Activated naive CD4-positive, alpha-beta T cell treated with Interleukin-2 at 50 U/mL for 16 hours (primary cell): ENCODE data around the gene EEF2K.
"Not testable (repeated sequence)": the region's sequence is repeated elsewhere in the genome, so short reads cannot be mapped to it uniquely, and the experiment has no call there.

Experiments
- DNase-seq: peaks from one replicate; pipeline ENCODE4 v3.0.0-alpha.2; 2020

EEF2K gene

DNA sequence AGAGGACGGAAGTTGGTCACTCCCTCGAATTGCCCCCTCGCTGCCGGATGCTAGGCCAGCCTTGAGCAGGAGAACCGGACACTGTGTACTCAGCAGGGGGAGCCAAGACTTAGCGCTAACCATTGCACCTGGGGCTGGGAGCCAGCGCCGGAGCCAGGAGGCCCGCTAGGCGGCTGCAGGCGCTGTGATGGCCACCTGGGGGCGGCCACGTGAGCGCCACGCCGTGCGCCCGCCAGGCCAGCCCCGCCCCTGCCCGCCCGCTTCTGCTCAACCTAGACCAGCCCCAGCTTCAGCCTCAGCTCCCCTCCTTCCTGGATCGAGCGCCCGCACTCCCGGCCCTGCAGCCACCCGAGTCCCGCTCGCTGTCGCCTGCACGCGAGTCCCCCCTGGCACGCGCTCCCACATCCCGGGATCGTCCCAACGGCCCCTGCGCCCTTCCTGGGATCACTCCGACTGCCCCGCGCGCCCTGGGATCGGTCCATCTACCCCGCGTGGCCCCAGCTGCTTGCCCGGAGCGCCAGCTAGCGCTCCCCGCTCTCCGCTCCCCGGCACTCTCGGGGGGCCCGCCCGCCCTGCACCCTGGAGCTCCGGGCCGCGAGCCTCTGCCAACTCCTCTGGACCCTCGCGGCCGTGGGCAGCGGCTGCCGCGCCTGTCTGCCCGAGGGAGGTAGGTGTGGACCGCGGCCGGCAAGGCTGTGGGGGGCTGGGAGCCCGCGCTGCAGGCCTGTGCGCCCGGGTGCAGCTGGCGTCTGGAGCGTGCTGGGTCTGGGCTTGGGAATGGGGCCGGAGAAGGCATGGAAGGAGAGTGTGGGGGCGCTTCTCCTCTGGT lies at the start of gene EEF2K:
TSS of gene EEF2K (plus strand) at position 266 of the 829 bp plus-strand sequence. CDS start 19,452 bp downstream, outside the sequence.
- DNase-seq = peak; percentile 85

- DNase-seq = no peak
Observed at GRCh38 chr16:22161401-22161800, 44.7 kb upstream of the EEF2K start.

- DNase-seq = peak; percentile 39
Observed at GRCh38 chr16:22161999-22162655, 44.0 kb upstream of the EEF2K start, which contains the start of gene SDR42E2. TSS of gene SDR42E2 (plus strand) at chr16:22162506. CDS start at chr16:22165583, 3,077 bp downstream.

- DNase-seq = no peak
Observed at GRCh38 chr16:22162656-22163009, 43.4 kb upstream of the EEF2K start.

GRCh38 chr16:22163806-22164205 lies 42.3 kb upstream of the EEF2K start:
- no peak for DNase-seq

DNA sequence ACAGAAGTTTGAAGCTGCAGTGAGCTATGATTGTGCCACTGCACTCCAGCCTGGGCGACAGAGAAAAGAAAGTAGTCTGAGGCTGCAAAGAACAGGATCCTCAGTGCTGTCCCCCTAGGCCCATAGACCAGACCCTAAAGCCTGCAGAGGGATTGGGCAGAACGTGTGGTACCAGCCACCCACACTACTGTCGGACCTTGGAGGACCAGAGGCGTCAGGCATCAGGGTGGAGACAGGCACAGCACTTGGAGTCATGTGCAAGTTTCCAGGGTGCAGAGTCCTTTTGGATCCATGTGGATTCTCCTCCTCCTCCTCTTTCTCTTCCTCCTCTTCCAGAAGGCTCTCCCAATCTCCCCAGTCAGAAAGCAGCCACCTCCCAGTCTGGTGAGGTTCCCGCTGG lies 41.6 kb upstream of the EEF2K start:
- DNase-seq = no peak

DNA sequence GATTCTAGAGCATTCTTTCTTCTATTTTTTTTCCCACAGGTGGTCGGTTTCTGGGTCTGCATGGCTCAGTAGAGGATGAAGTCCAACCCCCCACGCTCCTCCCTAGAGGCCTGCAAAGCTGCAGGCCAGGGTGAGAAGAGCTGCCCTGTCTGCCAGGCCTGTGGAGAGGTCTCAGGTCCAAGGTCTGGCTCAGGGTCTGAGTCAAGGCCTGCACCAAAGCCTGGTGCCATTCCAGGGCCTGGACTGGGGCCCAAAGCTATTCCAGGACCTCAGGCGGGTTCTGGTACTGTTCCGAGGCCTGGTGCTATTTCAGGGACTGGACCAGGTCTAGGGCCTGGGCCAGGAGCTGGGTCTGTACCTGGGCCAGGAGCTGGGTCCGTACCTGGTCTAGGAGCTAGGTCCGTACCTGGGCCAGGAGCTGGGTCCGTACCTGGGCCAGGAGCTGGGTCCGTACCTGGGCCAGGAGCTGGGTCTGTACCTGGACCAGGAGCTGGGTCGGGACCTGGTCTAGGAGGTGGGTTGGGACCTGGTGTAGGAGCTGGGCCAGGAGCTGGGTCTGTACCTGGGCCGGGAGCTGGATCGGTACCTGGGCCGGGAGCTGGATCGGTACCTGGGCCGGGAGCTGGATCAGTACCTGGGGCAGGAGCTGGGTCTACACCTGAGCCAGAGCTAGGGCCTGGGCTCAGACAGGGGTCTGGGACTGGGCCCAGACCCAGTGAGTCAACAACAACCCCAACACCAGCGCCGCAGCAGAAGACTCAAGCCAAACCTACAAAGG lies 40.4 kb upstream of the EEF2K start:
- DNase-seq = no peak

GRCh38 chr16:22171953-22172352 lies 34.1 kb upstream of the EEF2K start:
- no peak for DNase-seq

DNA sequence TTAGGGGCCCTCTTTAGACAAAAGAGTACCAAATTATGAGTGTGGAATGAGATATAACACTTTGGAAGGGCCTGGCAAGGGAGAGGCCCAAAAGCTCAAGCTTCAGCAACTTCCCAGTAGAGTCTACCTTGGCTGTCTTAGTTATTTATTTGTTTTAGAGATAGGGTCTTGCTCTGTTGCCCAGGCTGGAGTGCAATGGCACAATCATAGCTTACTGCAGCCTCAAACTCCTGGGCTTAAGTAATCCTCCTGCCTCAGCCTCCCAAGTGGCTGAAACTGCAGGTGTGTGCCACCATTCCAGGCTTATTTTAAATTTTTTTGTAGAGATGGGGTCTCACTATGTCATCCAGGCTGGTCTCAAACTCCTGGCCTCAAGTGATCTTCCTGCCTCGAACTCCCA lies 33.4 kb upstream of the EEF2K start:
- DNase-seq = not testable (repeated sequence)

DNA sequence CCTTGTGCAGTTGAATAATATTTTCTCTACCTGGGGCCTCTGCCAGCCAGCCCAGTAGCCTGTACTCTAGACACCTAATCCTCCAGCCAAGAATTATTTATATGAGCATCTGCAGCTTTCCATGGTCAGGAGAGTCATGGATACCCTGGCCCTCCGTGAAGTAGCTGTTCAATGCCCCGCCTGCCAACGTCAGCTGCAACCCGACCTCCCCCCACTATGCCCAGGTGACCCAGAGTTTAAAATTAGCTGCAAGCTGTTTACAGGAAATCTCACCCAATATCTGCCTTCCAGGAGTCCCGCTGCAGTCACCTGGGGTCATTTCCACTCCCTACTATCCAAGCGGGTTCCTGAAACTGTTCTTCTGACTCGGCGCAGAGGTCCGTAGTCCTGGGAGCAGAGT lies 31.4 kb upstream of the EEF2K start:
- DNase-seq = no peak

GRCh38 chr16:22177968-22178930 lies 27.8 kb upstream of the EEF2K start:
- no peak for DNase-seq

GRCh38 chr16:22181426-22181825 lies 24.7 kb upstream of the EEF2K start:
- no peak for DNase-seq

GRCh38 chr16:22181843-22182242 lies 24.2 kb upstream of the EEF2K start:
- no peak for DNase-seq

DNA sequence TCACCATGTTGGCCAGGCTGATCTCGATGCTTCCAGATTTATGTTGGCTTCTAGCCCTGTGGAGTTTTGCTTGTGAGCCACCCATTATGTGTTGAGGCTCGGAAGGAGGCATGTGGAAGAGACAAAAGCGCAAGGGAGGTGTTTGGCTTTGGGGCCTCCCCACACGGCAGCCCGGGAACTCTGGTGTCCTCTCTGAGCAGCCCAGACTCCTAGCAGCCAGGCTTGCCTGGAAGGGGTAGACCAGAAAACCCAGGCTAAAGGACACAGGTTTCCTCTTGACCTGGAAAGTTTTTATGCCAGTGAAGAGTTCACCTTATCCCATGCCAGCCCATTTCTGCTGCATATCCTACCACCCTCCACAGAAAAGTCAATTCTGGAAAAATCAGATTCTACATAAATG lies 22.7 kb upstream of the EEF2K start:
- DNase-seq = no peak

DNA sequence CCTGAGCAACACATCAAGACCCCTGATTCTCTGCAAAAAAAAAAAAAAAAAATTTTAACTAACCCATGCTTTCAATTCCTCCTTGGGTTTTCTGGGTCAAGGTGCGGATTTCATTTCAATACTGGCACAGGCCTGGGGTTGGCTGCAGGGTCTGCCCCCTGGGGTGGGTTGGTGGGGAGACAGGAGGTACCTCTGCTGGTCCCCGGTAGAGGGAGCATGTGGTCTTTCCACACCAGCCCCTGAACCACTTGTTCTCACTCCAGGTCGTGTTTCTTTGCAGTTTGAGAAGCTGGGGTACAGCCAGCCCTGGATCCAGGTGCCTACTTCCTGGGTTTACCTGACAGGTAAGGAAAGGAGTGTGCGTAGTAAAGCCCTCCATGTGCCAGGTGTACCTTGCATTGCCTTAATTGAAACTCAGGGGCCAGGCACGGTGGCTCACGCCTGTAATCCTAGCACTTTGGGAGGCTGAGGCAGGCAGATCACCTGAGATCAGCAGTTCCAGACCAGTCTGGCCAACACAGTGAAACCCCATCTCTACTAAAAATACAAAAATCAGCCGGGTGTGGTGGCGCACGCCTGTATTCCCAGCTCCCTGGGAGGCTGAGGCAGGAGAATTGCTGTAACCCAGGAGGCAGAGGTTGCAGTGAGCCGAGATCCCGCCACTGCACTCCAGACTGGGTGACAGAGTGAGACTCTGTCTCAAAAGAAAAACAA lies 22.0 kb upstream of the EEF2K start:
- DNase-seq = no peak

DNA sequence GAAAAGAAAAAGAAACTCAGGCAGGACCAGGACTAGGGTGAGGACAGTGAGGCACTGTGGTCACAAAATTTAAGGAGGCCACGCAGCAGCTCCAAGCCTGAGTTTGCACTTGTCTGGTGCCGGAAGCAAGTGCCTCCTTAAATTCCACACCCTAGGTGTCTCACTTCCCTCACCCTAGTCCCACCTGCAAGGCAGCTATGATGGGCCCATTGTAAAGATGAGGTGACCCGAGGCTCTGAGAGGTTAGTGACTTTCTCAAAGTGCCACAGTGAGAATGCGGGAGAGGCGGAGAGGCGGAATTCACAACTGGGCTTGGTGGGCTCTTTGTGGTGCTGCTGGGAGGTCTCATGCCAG lies 21.5 kb upstream of the EEF2K start:
- no peak for DNase-seq

GRCh38 chr16:22186517-22186916 lies 19.6 kb upstream of the EEF2K start:
- DNase-seq = no peak

- no peak for DNase-seq
Observed at GRCh38 chr16:22188267-22188594, 17.8 kb upstream of the EEF2K start.

GRCh38 chr16:22188595-22189442 lies 17.3 kb upstream of the EEF2K start:
- DNase-seq = peak; percentile 65

DNA sequence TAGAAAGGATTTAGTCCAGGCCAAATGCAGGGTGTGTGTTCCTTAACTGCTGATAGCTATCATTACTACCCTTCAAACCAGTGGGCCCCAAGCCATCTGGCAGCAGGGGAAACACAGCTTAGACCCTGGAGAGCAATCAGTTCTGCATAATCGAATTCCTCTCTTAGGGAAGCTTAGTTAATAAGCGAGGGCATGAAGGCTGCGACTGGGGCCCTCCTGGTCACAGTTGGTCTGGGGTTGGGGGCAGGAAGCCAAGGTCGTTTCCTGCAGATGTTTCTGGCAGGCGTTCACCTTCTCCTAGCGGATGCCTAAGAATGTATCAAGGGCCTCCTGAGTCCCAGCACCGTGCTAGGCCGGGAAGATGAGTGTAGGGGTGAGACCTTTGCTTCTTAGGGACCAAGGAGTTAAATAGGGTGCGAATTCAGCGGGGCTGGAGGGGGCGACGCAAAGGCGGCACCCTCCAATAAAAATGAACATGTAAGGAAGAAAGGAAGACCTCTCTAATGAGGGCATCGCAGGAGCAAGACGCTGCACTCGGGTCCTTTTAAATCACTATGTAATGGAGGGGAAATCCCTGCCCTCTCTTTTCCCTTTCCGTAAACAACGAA lies 16.5 kb upstream of the EEF2K start:
- peak; percentile 22 for DNase-seq
